OCI-LY3 (cell line): ENCODE measurements around the gene PLXNC1.

Experiments
- H2AFZ ChIP-seq: fragments of 200-600, 300-600 bp; shearing (Covaris generic); 2 replicates; pipeline ENCODE4 v1.6.0; 2014; ENCODE audit warnings: antibody characterized with exemption, low read depth, low read length
- H3K27ac ChIP-seq: fragments of 200-600, 300-600 bp; sonication (generic); 2 replicates; pipeline ENCODE4 v1.5.1; 2014; ENCODE audit warnings: mild to moderate bottlenecking, low read length, moderate library complexity, mixed read lengths
- H3K27me3 ChIP-seq: fragments of 200-600, 300-600 bp; sonication (generic); 2 replicates; pipeline ENCODE4 v1.6.1; 2014; ENCODE audit warnings: low read depth, low read length, mixed read lengths
- H3K36me3 ChIP-seq: fragments of 200-600, 300-600 bp; sonication (generic); replicated peaks from 2 replicates; pipeline ENCODE3; 2014; ENCODE audit warnings: low read depth, low read length, mixed read lengths
- H3K4me1 ChIP-seq: fragments of 300-600, 200-600 bp; sonication (generic); 2 replicates; pipeline ENCODE4 v1.6.1; 2014; ENCODE audit warnings: low read length, mixed read lengths
- H3K4me2 ChIP-seq: fragments of 200-600, 300-600 bp; sonication (generic); 2 replicates; pipeline ENCODE4 v1.6.1; 2014; ENCODE audit warnings: low read length, mixed read lengths
- H3K4me3 ChIP-seq: fragments of 300-600, 200-600 bp; sonication (generic); 2 replicates; pipeline ENCODE4 v1.5.1; 2014; ENCODE audit warnings: antibody characterized with exemption, mild to moderate bottlenecking, low read length, moderate library complexity
- H3K79me2 ChIP-seq: fragments of 300-600, 200-600 bp; shearing (Covaris generic); 2 replicates; pipeline ENCODE4 v1.6.1; 2014; ENCODE audit warnings: mild to moderate bottlenecking, low read length, mixed read lengths
- H3K9ac ChIP-seq: fragments of 300-600, 200-600 bp; shearing (Covaris generic); 2 replicates; pipeline ENCODE4 v1.6.0; 2014; ENCODE audit warnings: mild to moderate bottlenecking, low read length, moderate library complexity
- H3K9me3 ChIP-seq: fragments of 200-600, 300-600 bp; shearing (Covaris generic); 2 replicates; pipeline ENCODE4 v1.6.1; 2014; ENCODE audit warnings: low read length, mixed read lengths; ENCODE audit not compliant: insufficient read depth
- H4K20me1 ChIP-seq: fragments of 200-600, 300-600 bp; sonication (generic); 2 replicates; pipeline ENCODE4 v1.6.1; 2016; ENCODE audit warnings: low read length, mixed read lengths; ENCODE audit not compliant: insufficient read depth
- EZH2phosphoT487 ChIP-seq: fragments of 200-600 bp; shearing (Covaris generic); IDR thresholded peaks from 2 replicates; pipeline ENCODE4 v1.6.1; 2018; ENCODE audit warnings: antibody characterized with exemption, mixed run types, low read depth
- TF ChIP-seq, protein P1 (sequence below): fragments of 200-600, 300-600 bp; sonication (generic); IDR thresholded peaks from 2 replicates; pipeline ENCODE4 v1.5.1; 2014; ENCODE audit warnings: antibody characterized with exemption, low read length, low read depth

PLXNC1 gene

DNA sequence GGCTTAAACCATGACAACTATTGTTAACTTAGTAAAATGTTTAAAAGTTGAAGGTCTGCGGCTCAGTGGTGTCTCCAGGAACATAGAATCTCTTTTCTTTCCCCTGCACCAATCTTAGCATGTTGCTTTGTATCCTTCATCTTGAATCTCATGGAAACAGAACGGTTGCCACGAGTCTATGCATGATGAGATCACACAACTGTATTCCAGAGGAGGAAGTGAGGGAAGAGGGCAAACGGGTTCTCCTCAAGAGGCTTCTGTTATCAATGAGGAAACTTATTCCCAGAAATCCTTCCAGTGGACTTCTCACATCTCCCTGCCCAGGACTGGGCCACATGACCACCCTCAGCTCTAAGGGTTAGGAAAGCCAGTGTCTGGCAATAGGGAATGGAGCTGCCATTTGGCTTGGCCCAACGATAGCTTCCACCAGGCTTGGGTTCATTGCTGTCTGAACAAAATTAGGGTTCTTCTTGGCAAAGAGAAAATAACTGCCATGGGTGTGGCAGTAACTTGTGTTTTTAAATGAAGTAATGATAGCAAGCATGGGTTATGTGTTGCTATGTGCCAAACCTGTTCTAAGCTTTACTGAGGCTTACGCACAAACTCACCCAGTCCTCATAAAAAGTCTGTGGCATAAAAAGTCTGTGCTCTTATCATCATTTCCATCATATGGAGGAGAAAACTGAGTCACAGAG lies 17.4 kb downstream of the PLXNC1 start:
- Histone ChIP-seq H2AFZ (no peak overlapping the region), H3K4me1 (no peaks in the 10 kb centered on the region), H3K4me3 (no peak overlapping the region), H3K27ac (no peak overlapping the region), H3K36me3 (no peaks in the 10 kb centered on the region), H3K27me3 (peaks cover 43% of the 10 kb centered on the region), H3K4me2 (no peak overlapping the region), H4K20me1 (no peaks in the 10 kb centered on the region), H3K9ac (no peak overlapping the region), H3K79me2 (no peaks in the 10 kb centered on the region), H3K9me3 (no peaks in the 10 kb centered on the region)
- TF ChIP-seq, protein P1, sequence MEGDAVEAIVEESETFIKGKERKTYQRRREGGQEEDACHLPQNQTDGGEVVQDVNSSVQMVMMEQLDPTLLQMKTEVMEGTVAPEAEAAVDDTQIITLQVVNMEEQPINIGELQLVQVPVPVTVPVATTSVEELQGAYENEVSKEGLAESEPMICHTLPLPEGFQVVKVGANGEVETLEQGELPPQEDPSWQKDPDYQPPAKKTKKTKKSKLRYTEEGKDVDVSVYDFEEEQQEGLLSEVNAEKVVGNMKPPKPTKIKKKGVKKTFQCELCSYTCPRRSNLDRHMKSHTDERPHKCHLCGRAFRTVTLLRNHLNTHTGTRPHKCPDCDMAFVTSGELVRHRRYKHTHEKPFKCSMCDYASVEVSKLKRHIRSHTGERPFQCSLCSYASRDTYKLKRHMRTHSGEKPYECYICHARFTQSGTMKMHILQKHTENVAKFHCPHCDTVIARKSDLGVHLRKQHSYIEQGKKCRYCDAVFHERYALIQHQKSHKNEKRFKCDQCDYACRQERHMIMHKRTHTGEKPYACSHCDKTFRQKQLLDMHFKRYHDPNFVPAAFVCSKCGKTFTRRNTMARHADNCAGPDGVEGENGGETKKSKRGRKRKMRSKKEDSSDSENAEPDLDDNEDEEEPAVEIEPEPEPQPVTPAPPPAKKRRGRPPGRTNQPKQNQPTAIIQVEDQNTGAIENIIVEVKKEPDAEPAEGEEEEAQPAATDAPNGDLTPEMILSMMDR: no peak
- TF ChIP-seq EZH2phosphoT487: no peak

DNA sequence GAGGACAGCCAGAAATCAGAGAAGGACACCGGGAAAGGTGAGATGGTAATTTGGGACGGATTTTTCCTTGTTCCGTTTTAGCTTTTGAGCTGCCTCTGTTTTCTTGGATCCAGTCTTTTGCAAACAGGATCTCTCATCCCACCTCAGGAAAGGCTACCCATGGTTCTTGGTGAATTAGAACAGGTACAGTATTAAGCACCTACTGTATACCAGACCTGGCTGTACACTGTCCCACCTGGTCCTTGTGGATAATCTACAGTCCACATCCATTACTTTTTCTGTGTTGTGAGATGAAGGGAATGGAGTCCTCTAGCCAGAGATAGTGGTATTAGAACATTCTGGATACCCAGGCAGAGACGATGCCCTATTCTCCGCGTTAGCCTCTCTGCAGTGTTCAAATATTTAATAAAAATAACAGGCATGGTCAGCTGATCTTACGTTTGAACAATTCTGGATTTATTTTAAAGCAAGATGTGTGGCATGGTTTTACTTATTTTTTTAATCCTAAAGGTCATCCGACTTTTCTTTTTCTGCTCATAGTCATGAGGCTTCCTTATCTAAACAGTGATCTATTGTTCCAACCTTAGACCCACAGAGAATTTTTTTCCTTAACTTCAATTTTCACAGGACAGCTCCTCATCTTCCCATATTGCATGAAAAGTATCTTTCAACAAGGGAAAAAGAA lies 18.8 kb downstream of the PLXNC1 start:
- Histone ChIP-seq H3K9me3 (no peaks in the 10 kb centered on the region), H3K4me2 (no peak overlapping the region), H3K4me3 (no peak overlapping the region), H4K20me1 (no peaks in the 10 kb centered on the region), H3K9ac (no peak overlapping the region), H3K36me3 (no peaks in the 10 kb centered on the region), H3K27ac (no peak overlapping the region), H3K4me1 (no peaks in the 10 kb centered on the region), H3K79me2 (no peaks in the 10 kb centered on the region), H3K27me3 (peaks cover 49% of the 10 kb centered on the region), H2AFZ (no peak overlapping the region)
- TF ChIP-seq, protein P1: no peak
- no peak for TF ChIP-seq EZH2phosphoT487

- no peak for TF ChIP-seq EZH2phosphoT487
- TF ChIP-seq, protein P1: no peak
- no peak overlapping the region for H3K4me3 ChIP-seq
- no peaks in the 10 kb centered on the region for H4K20me1 ChIP-seq
- H3K27ac ChIP-seq: no peak overlapping the region
- peaks cover 2% of the 10 kb centered on the region for H3K4me1 ChIP-seq
- peaks cover 52% of the 10 kb centered on the region for H3K27me3 ChIP-seq
- H3K36me3 ChIP-seq: no peaks in the 10 kb centered on the region
- H3K9ac ChIP-seq: no peak overlapping the region
- H3K79me2 ChIP-seq: no peaks in the 10 kb centered on the region
- H2AFZ ChIP-seq: no peak overlapping the region
- H3K4me2 ChIP-seq: no peak overlapping the region
- H3K9me3 ChIP-seq: no peaks in the 10 kb centered on the region
These were observed 19.5 kb downstream of the PLXNC1 start for GRCh38 chr12:94167756-94168416.

- Histone ChIP-seq H3K4me2 (no peak overlapping the region), H3K79me2 (no peaks in the 10 kb centered on the region), H4K20me1 (no peaks in the 10 kb centered on the region), H3K9ac (no peak overlapping the region), H2AFZ (no peak overlapping the region), H3K36me3 (no peaks in the 10 kb centered on the region), H3K9me3 (no peaks in the 10 kb centered on the region), H3K4me3 (no peak overlapping the region), H3K4me1 (peaks cover 18% of the 10 kb centered on the region), H3K27me3 (peaks cover 65% of the 10 kb centered on the region), H3K27ac (no peak overlapping the region)
- no peak for TF ChIP-seq EZH2phosphoT487
- TF ChIP-seq, protein P1: no peak
These were observed 21.1 kb downstream of the PLXNC1 start for GRCh38 chr12:94169495-94169894.
